ENCODE data around the gene RNF4. TPM values are rescaled to one million over a fixed set of nuclear protein-coding genes. Genes with fewer than 3 reads are reported as not detected.

The RNF4 gene
- total RNA-seq, 1 donor from 2014 or later: 56.3 TPM

DNA sequence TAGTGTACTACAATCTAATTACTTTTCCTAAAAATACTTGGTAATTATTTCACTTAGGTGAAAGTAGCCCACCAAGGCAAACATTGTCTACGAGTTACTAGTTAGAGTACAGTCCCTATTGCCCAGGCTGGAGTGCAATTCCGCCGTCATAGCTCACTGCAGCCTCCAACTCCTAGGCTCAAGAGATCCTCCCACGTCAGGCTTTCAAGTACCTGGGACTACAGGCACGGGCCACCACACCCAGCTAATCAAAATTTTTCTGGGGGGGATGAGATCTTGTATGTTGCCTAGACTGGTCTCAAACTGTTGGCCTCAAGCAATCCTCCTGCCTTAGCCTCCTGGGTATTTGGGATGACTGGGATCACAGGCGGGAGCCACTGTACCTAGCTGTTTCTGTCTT lies 89.4 kb downstream of the RNF4 start:
- H3K27ac Mint-ChIP-seq (ENCODE audit: unreplicated experiment): no peak overlapping the region
- peaks cover 12% of the 10 kb centered on the region for H3K4me1 Mint-ChIP-seq (ENCODE audit: low read depth)
- no peaks in the 10 kb centered on the region for H3K27me3 Mint-ChIP-seq (ENCODE audit: low read depth)
- DNase-seq (ENCODE audit: low spot score): no peak
- no peaks in the 10 kb centered on the region for H3K9me3 Mint-ChIP-seq (ENCODE audit: low read depth)
- TF ChIP-seq, protein P1, sequence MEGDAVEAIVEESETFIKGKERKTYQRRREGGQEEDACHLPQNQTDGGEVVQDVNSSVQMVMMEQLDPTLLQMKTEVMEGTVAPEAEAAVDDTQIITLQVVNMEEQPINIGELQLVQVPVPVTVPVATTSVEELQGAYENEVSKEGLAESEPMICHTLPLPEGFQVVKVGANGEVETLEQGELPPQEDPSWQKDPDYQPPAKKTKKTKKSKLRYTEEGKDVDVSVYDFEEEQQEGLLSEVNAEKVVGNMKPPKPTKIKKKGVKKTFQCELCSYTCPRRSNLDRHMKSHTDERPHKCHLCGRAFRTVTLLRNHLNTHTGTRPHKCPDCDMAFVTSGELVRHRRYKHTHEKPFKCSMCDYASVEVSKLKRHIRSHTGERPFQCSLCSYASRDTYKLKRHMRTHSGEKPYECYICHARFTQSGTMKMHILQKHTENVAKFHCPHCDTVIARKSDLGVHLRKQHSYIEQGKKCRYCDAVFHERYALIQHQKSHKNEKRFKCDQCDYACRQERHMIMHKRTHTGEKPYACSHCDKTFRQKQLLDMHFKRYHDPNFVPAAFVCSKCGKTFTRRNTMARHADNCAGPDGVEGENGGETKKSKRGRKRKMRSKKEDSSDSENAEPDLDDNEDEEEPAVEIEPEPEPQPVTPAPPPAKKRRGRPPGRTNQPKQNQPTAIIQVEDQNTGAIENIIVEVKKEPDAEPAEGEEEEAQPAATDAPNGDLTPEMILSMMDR (IDR thresholded peaks at IDR 0.05): no peak
- H3K36me3 Mint-ChIP-seq (ENCODE audit: low read depth): peaks cover 1% of the 10 kb centered on the region
- no peak overlapping the region for H3K4me3 Mint-ChIP-seq (ENCODE audit: unreplicated experiment)

- TF ChIP-seq, protein P1 (IDR thresholded peaks at IDR 0.05): no peak
- Mint-ChIP-seq H3K36me3 (ENCODE audit: low read depth) (peaks cover 1% of the 10 kb centered on the region), H3K4me3 (ENCODE audit: unreplicated experiment) (no peak overlapping the region), H3K27ac (ENCODE audit: unreplicated experiment) (no peak overlapping the region), H3K27me3 (ENCODE audit: low read depth) (no peaks in the 10 kb centered on the region), H3K9me3 (ENCODE audit: low read depth) (no peaks in the 10 kb centered on the region), H3K4me1 (ENCODE audit: low read depth) (peaks cover 8% of the 10 kb centered on the region)
- DNase-seq (ENCODE audit: low spot score): no peak
These were observed 91.3 kb downstream of the RNF4 start for GRCh38 chr4:2560167-2560566.

Other genes starting within 250 kb of the RNF4 start
- 8.6 to 12.5 TPM (median 10.0 TPM) in 3 replicates for gene HAUS3, start 227.0 kb upstream of the RNF4 start, total RNA-seq
- gene POLN, start 227.0 kb upstream of the RNF4 start, total RNA-seq: 3.8 to 9.1 TPM (median 5.5 TPM) in 3 replicates
- 80.3 to 114 TPM (median 82.7 TPM) in 3 replicates for gene MXD4, start 207.0 kb upstream of the RNF4 start, total RNA-seq
- 1.3 to 3.3 TPM (median 2.8 TPM) in 3 replicates for gene ZFYVE28, start 50.5 kb upstream of the RNF4 start, total RNA-seq
- not detected in 3 replicates for gene CFAP99, start 50.2 kb upstream of the RNF4 start, total RNA-seq
- gene FAM193A, start 67.5 kb downstream of the RNF4 start, total RNA-seq: 24.9 to 28.1 TPM (median 26.7 TPM) in 3 replicates